ENCODE measurements around the gene ADGRB3. TPM values are rescaled to one million over a fixed set of nuclear protein-coding genes. Genes with fewer than 3 reads are reported as not detected.

Gene ADGRB3
- total RNA-seq, 1 donor from 2014 or later: 8.9 TPM

- H3K27me3 Mint-ChIP-seq (ENCODE audit: unreplicated experiment): peaks cover 14% of the 10 kb centered on the region
- no peak for DNase-seq (ENCODE audit: extremely low spot score, unreplicated experiment)
- TF ChIP-seq CTCF (IDR thresholded peaks at IDR 0.05): no peak
- no peak overlapping the region for H3K27ac Mint-ChIP-seq (ENCODE audit: unreplicated experiment)
- H3K9me3 Mint-ChIP-seq (ENCODE audit: unreplicated experiment): no peaks in the 10 kb centered on the region
- H3K4me3 Mint-ChIP-seq (ENCODE audit: unreplicated experiment): no peak overlapping the region
- H3K4me1 Mint-ChIP-seq (ENCODE audit: unreplicated experiment): peaks cover 27% of the 10 kb centered on the region
- H3K36me3 Mint-ChIP-seq (ENCODE audit: unreplicated experiment): peaks cover 3% of the 10 kb centered on the region
These were observed 18.1 kb downstream of the ADGRB3 start for GRCh38 chr6:68653074-68653705.

GRCh38 chr6:68653706-68654089, 18.6 kb downstream of the ADGRB3 start:
- peaks cover 11% of the 10 kb centered on the region for H3K27me3 Mint-ChIP-seq (ENCODE audit: unreplicated experiment)
- peaks cover 2% of the 10 kb centered on the region for H3K36me3 Mint-ChIP-seq (ENCODE audit: unreplicated experiment)
- no peak for DNase-seq (ENCODE audit: extremely low spot score, unreplicated experiment)
- no peak overlapping the region for H3K27ac Mint-ChIP-seq (ENCODE audit: unreplicated experiment)
- H3K4me1 Mint-ChIP-seq (ENCODE audit: unreplicated experiment): peaks cover 27% of the 10 kb centered on the region
- no peak for TF ChIP-seq CTCF (IDR thresholded peaks at IDR 0.05)
- H3K4me3 Mint-ChIP-seq (ENCODE audit: unreplicated experiment): no peak overlapping the region
- H3K9me3 Mint-ChIP-seq (ENCODE audit: unreplicated experiment): no peaks in the 10 kb centered on the region

- TF ChIP-seq CTCF (IDR thresholded peaks at IDR 0.05): no peak
- Mint-ChIP-seq H3K27me3 (ENCODE audit: unreplicated experiment) (peaks cover 11% of the 10 kb centered on the region), H3K9me3 (ENCODE audit: unreplicated experiment) (no peaks in the 10 kb centered on the region), H3K4me1 (ENCODE audit: unreplicated experiment) (peaks cover 27% of the 10 kb centered on the region), H3K36me3 (ENCODE audit: unreplicated experiment) (peaks cover 2% of the 10 kb centered on the region), H3K4me3 (ENCODE audit: unreplicated experiment) (no peak overlapping the region), H3K27ac (ENCODE audit: unreplicated experiment) (no peak overlapping the region)
- DNase-seq (ENCODE audit: extremely low spot score, unreplicated experiment): no peak
These were observed 19.1 kb downstream of the ADGRB3 start for GRCh38 chr6:68654134-68654533.

GRCh38 chr6:68655028-68655427, 19.9 kb downstream of the ADGRB3 start:
- peaks cover 11% of the 10 kb centered on the region for H3K27me3 Mint-ChIP-seq (ENCODE audit: unreplicated experiment)
- no peaks in the 10 kb centered on the region for H3K9me3 Mint-ChIP-seq (ENCODE audit: unreplicated experiment)
- peaks cover 25% of the 10 kb centered on the region for H3K4me1 Mint-ChIP-seq (ENCODE audit: unreplicated experiment)
- no peak for DNase-seq (ENCODE audit: extremely low spot score, unreplicated experiment)
- H3K27ac Mint-ChIP-seq (ENCODE audit: unreplicated experiment): no peak overlapping the region
- H3K36me3 Mint-ChIP-seq (ENCODE audit: unreplicated experiment): peaks cover 2% of the 10 kb centered on the region
- TF ChIP-seq CTCF (IDR thresholded peaks at IDR 0.05): no peak
- no peak overlapping the region for H3K4me3 Mint-ChIP-seq (ENCODE audit: unreplicated experiment)

DNA sequence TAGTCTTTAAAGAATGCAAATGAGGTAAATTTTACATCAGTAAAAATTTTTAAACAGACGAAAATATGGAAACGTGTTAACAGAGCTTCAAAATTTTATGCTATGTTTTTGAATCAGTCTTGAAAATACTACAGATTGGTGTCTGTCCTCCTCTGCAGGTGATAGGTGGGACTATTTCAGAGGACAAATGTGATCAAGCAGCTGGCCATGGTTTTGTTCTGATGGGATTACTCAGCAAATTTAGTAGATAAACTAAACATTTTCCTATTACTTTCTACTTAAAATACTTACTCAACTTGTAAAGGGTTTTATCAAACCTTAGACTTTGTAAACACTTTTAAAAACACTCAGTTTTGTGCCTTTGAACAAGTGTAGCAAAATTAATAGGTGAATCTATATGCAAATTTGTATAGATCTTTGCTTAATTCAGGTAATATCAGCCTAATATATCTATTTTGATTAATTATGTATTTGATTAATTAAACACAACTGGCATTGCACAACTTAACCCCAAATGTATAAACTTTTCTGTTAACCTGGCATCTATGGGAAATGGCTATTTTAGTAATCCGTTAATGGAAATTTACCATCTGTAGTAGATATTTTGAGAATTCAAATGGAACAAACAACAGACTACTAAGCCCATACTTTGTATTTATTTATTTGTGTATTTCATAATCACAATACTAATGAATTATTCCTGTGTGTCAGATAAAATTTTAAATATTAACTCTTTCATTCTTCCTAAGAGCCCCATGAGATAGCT, 22.5 kb downstream of the ADGRB3 start:
- no peak for TF ChIP-seq CTCF (IDR thresholded peaks at IDR 0.05)
- DNase-seq (ENCODE audit: extremely low spot score, unreplicated experiment): no peak
- Mint-ChIP-seq H3K4me3 (ENCODE audit: unreplicated experiment) (no peak overlapping the region), H3K27me3 (ENCODE audit: unreplicated experiment) (peaks cover 11% of the 10 kb centered on the region), H3K9me3 (ENCODE audit: unreplicated experiment) (no peaks in the 10 kb centered on the region), H3K4me1 (ENCODE audit: unreplicated experiment) (peaks cover 3% of the 10 kb centered on the region), H3K36me3 (ENCODE audit: unreplicated experiment) (peaks cover 2% of the 10 kb centered on the region), H3K27ac (ENCODE audit: unreplicated experiment) (no peak overlapping the region)

Data from osteocyte (in vitro differentiated cells).